Measurements from ENCODE around the gene SCAMP5. TPM values are rescaled to one million over a fixed set of nuclear protein-coding genes. Genes with fewer than 3 reads are reported as not detected.

Gene SCAMP5
- total RNA-seq, 1 experiment from 2014 or later: 6.2 TPM

DNA sequence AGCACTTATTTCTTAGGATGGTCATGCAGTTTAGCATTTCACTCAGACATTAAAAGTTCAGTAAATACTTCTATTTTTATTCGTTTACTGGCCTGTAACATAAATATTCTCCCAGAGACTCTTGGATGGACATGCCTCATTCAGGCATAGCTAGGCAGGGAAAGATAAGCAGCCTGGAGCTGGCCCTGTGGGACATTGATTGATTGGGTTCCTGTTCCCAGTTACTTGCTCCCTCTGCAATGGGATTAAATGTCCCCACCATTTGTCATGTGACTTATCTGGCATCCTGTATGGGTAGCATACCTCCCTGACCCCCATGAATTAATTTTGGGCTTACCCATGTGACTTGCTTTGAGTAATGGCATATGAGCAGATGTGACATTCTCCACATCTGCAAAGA lies 2.7 kb upstream of the SCAMP5 start:
- no peak overlapping the region for H3K4me3 ChIP-seq (replicated peaks in 1 of 2; ENCODE audit: low read depth in 1 of 2, low read length in 2 of 2)
- intact Hi-C loops (cut with micrococcal nuclease): no loop called here
- no peak overlapping the region for H3K4me2 ChIP-seq (ENCODE audit: low read length)
- H3K36me3 ChIP-seq (ENCODE audit: control insufficient read depth in 1 of 2, insufficient read depth in 2 of 2, low read length in 2 of 2): no peaks in the 10 kb centered on the region
- TF ChIP-seq, protein P1, sequence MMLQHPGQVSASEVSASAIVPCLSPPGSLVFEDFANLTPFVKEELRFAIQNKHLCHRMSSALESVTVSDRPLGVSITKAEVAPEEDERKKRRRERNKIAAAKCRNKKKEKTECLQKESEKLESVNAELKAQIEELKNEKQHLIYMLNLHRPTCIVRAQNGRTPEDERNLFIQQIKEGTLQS (IDR thresholded peaks at IDR 0.05): no peak
- TF ChIP-seq REST (IDR thresholded peaks at IDR 0.05; ENCODE audit: low read depth) (no peak), SRF (IDR thresholded peaks at IDR 0.05; ENCODE audit: low read depth) (no peak), POLR2A (IDR thresholded peaks at IDR 0.05; ENCODE audit: borderline replicate concordance, extremely low read depth, insufficient read depth, insufficient read length) (no peak), ZFX (IDR thresholded peaks at IDR 0.05) (no peak), EZH2phosphoT487 (IDR thresholded peaks at IDR 0.05; ENCODE audit: borderline replicate concordance) (no peak), EZH2 (IDR thresholded peaks at IDR 0.05) (no peak), YY1 (IDR thresholded peaks at IDR 0.05; ENCODE audit: extremely low read depth, insufficient replicate concordance, low read depth, low read length) (no peak), FOSL1 (IDR thresholded peaks at IDR 0.05; ENCODE audit: low read depth) (no peak), ZNF274 (IDR thresholded peaks at IDR 0.05; ENCODE audit: low read depth, low read length) (no peak), POLR2AphosphoS5 (IDR thresholded peaks at IDR 0.05; ENCODE audit: low read depth, low read length) (no peak), SP1 (IDR thresholded peaks at IDR 0.05; ENCODE audit: low read depth) (no peak), EGR1 (IDR thresholded peaks at IDR 0.05; ENCODE audit: low read depth) (no peak), JUND (IDR thresholded peaks at IDR 0.05) (no peak), ZBTB33 (IDR thresholded peaks at IDR 0.05; ENCODE audit: extremely low read depth, insufficient replicate concordance, low read length) (no peak), CEBPB (IDR thresholded peaks at IDR 0.05; ENCODE audit: low read depth) (no peak), TCF7L2 (IDR thresholded peaks at IDR 0.05; ENCODE audit: borderline replicate concordance, extremely low read depth, insufficient read depth, insufficient read length) (no peak), ELF1 (IDR thresholded peaks at IDR 0.05; ENCODE audit: borderline replicate concordance, low read depth) (no peak), RAD21 (IDR thresholded peaks at IDR 0.05; ENCODE audit: low read depth) (no peak)
- POLR2A ChIA-PET: no interaction called here
- H4K20me1 ChIP-seq (ENCODE audit: insufficient read depth): no peaks in the 10 kb centered on the region
- no peaks in the 10 kb centered on the region for H3K9me2 ChIP-seq (ENCODE audit: insufficient read depth)
- no peaks in the 10 kb centered on the region for H3K9me3 ChIP-seq (ENCODE audit: control insufficient read depth in 1 of 2, insufficient read depth in 1 of 2, low read depth in 1 of 2, low read length in 2 of 2)
- CTCF ChIA-PET: no interaction called here
- RAD21 ChIA-PET (ENCODE audit: low non-redundant PET in 1 of 2, low total read pairs in 2 of 2, uncharacterized antibody in 2 of 2, unreplicated experiment in 2 of 2): no interaction called here
- H2AFZ ChIP-seq (ENCODE audit: low read depth, low read length, poor library complexity, severe bottlenecking): no peak overlapping the region
- H3K27me3 ChIP-seq (ENCODE audit: insufficient read depth, low read length): peaks cover 7% of the 10 kb centered on the region; the same call in 1 of the 2 replicates
- ATAC-seq (no peak), DNase-seq (ENCODE audit: low read depth, low spot score) (no peak)
- no peak overlapping the region for H3K27ac ChIP-seq (ENCODE audit: low read depth, low read length)
- no peak overlapping the region for H3K9ac ChIP-seq (ENCODE audit: low read length)
- H3K4me1 ChIP-seq (ENCODE audit: control insufficient read depth in 1 of 2, insufficient read depth in 2 of 2, low read length in 2 of 2): peaks cover 0 to 5% of the 10 kb centered on the region in 2 experiments; a peak in 1 of 4 replicates
- BruUV-seq (replicated peaks): no TSS peak
- no peaks in the 10 kb centered on the region for H3K79me2 ChIP-seq (ENCODE audit: insufficient read depth, low read length)
